Central memory CD4-positive, alpha-beta T cell (primary cell): Measurements from ENCODE around the gene NLRP1.

Experiments
- DNase-seq: peaks from one replicate; pipeline ENCODE4 v3.0.0; 2022

Gene NLRP1

DNA sequence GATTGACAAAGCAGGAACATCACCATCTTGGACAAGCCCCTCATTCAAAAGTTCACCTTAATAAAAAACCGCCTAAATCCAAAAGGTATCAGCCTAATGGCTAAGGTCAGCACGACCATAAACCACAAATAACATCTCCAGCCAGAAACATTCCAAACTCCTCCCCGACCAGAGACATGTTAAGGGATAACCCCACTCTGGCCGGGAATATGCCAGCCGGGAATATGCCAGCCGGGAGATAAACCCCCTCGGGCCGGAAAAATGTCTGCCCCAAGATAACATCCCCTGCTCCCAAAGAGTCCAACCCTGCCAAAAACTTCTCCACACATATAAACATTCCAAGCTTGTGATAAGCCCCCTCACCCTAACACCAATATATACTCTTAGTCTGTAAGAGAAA lies 116.9 kb downstream of the NLRP1 start:
- DNase-seq: no peak

DNA sequence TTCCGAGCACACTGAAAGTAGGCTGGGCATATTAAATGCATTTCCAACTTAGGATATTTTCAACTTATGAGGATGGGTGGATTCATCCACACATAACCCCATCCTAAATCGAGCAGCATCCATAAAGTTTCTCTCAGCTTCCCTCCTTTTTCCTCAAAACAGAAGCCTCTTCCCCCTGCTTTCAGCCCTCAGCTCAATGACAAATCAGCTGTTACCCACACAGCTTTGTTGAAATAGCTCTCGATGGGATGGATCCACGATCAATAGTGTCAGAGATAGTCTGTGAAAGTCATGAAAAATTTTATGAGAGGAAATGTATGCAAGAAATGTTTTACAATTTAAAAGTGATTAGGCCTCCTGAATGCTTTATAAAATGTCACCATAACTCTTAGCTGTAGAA lies 118.0 kb downstream of the NLRP1 start:
- no peak for DNase-seq

DNA sequence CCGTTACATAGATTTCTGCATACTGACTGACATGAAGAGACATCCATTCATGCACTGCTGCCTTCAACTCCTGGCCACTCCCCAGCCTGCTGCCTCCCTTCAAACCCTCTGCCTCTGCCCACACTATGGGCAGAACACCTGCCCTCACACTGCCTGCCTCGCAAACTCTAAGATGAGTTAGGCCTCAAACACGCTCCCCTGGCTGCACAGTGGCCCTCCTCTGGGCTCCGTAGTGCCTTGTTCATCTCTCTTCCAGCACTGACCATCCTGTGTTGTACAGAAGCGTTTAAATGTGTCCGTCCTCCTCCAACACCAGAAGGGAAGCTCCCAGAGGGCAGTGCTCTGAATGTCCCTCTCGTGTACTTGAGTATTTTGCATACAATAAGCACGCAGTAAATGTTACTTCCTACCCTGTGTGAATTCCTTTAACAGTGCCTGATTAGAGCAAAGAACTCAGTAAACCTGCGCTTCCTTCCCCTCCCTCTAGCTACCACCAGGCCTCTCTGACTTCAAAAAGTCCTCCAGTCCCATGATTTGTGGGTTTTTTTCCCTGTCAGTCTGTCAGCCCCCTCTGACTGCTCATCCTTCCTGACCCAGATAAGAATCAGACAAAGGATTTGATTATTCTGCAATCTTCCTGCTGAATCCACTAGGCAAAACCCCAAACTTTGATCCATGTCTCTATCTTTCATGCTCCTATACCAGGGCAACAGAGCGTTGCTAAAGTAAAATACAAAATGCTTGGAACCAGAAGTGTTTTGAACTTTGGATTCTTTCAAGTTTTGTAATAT lies 119.4 kb downstream of the NLRP1 start:
- no peak for DNase-seq
